ENCODE data around the gene ETFB.

Gene ETFB

DNA sequence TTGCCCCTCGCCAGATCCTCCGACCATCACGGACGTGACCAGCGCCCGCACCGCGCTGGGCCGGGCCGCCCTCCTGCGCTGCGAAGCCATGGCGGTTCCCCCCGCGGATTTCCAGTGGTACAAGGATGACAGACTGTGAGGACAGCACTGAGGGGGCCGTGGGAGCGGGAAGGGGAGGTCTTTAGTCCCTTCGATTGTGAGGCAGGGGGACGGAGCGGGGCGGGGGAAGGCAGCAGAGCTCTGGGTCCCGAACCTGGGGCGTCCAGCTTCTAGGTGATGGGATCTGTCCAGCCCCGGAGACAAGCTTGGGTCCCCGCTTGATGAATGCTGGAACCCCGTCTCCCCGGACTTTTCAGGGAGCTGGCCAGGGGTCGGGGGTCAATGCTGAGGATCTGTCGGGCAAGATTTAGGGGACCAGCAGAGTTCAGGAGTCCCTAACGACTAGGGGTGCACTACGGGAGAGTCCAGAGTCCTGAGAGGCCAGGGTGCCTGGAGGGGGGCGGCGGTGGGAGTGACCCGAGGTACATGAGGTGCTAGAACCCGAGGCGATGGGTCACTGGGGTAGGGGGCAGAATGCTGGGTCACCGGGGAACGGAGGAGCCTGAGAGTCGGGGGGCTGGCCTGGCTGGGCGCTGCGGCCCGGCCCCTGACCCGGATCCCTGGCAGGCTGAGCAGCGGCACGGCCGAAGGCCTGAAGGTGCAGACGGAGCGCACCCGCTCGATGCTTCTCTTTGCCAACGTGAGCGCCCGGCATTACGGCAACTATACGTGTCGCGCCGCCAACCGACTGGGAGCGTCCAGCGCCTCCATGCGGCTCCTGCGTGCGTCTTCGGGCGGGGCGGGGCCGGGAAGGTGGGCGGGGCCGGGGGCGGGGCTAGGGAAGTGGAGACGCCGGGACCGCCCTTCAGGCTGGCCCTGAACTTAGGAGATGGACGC is 38.9 kb downstream of the ETFB start:
- DNase-seq, result peak; percentile 61 to 72

DNA sequence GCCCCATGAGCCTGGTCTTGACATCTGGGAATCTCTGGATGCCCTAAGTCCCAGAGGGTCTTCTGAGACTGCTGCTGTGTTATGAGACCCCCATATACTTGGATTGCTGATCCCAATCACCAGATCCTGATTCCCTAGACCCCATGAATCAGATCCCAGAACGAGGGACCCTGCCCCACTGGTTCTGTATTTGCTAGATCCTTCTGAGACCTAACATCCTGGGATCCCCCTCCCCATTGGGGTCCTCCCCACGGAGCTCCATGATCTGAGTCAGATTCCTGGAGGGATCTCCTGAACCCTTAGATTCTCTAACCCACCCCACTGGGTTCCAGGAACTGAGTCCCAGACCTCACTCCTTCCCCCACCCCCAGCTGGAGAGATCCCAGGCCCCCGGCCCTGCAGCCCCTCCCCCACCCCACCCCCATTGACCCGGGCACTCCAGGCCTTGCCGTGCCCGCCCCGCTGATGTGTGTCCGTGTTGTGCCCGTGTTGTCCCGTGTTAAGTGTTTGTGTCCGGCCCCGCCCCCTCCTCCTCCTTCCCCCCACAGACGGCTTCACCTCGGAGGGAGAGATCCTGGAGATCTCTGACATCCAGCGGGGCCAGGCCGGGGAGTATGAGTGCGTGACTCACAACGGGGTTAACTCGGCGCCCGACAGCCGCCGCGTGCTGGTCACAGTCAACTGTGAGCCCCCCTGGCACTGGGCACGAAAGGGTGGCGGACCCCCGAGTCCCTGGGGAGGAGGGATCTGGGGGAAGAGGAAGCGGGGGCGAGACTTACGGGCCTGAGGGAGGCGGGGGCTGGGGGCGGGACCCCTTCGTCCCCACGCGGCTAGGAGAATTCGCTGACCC is 39.7 kb downstream of the ETFB start:
- no peak for DNase-seq

DNA sequence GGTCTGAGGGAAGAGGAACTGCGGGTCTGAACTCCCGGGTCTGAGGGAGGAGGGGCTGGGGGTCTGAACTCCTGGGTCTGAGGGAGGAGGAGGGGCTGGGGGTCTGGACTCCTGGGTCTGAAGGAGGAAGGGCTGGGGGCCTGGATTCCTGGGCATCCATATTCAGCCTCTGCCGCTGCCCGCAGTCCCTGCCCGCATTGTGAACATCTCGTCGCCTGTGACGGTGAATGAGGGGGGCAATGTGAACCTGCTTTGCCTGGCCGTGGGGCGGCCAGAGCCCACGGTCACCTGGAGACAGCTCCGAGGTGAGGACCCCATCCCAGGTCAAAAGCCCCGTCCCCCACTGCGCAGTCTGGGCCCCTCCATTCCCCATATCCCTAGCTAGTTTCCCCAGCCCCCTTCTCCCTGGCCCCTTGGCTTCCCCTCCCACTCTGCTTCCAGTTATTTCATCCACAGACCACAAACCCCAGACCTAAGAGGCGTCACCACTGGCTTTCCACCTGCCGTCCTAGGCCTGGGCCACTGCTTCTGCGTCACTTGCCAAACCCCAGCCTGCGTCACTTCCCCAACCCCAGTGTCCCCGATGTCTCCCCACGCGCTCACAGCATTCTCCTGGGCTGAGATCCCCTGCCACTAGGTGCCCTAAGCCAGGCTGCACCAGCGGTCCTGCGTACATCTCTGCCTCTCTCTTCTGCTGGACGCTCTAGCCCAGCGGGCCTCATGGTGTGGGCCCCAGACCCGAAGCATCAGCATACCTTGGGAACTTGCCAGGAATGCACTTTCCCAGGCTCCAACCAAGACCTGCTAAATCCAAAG is 40.8 kb downstream of the ETFB start:
- no peak for DNase-seq

DNA sequence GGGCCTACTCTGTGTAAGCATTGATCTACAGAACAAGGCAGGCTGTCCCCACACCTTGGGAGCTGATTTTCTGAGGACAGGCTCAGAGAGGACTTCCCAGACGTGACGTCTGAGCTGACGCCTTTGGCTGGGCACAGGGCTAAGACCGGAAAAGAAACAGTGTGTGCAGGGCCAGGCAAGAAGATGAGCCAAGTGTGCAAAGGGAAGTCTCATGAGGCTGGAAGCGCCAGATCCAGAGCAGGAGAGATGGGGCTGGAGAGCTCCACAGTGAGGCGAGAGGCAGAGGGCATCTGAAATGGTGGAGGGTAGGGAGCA is 42.1 kb downstream of the ETFB start:
- DNase-seq, result no peak

DNA sequence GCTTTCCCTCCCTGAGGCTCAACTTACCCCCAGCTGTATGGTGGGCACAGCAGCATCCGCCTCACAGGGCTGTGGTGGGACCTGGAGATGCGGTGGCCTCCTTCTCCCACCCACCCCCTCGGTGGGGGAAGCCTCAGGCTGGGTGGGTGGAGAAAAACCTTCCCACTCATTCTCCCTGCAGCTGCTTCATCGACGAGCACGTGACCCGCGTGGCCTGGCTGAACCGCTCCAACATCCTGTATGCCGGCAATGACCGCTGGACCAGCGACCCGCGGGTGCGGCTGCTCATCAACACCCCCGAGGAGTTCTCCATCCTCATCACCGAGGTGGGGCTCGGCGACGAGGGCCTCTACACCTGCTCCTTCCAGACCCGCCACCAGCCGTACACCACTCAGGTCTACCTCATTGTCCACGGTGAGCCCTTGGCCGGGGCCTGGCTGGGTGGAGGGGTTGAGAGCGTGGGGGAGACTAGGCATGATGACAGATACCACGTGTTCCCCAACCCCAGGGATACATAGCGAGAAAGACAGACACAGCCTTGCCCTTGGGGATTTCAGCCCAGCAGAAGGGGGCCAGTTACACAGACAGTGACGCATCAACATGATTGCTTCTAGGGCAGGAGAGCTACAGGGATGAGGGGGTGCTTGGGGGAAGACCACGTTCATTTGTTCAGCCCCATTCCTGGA is 42.6 kb downstream of the ETFB start:
- DNase-seq, result no peak

DNA sequence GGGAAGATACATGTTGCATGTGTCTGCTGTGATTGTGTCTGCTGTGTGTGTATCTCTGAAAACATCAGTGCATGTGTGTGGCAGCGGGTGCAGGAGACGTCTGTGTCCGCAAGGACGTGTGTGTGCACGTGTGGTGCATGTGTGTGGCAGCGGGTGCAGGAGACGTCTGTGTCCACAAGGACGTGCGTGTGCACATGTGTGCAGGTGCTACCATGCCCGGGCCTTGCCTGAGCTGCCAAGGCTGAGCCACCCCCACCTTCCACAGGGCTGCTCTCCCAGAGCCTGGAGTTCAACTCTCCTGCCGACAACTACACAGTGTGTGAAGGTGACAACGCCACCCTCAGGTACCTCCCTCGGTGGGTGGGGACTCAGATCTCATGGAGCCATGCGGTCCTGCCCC is 44.4 kb downstream of the ETFB start:
- no peak for DNase-seq

DNA sequence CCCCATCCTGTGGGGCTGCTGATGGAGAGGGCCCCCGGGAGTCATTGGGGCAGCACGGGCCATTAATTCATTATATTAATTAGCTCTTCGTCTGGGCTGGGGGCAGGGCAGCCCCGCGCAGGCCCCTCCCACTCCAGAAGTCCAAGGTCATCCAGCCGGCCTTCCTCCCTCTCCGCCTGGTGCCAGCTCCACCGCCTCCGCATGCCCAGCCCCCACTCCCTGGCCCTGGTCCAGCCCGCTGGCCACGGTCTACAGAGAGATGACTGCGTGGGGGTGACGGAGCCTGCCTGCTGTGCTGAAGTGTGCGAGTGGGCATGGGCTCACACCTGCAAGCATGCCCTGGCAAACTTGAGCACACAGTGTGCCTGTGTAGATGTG is 45.9 kb downstream of the ETFB start:
- no peak for DNase-seq

DNA sequence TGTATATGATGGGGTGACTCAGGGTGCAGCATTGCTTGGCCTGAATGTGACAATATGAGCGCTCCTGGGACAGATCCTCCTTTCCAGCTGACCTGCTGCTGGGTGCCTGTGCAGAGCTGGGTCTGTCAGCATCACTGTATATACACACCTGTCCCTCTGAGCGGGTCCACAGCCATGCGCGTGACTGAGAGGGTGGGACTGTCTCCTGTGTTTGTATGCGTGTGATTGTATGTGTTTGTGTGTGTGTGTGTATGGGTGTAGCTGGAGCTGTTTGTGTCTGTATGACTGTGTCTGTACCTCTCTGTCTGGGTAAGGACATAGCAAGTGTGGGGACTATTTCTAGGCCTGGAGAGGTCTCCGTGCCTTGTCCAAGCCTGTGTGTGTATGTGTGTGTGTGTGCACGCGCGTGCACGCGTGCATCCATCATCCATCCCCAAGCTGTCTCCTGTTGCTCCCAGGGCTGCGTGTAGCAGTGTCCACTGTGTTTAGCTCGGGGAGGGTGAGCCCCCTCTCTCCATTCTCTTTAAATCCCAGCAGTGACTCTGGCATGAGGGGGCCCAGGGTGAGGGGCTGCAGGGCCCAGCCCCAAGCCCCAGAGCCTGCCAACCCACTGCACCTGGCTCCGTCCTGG is 46.4 kb downstream of the ETFB start:
- DNase-seq, result no peak

DNA sequence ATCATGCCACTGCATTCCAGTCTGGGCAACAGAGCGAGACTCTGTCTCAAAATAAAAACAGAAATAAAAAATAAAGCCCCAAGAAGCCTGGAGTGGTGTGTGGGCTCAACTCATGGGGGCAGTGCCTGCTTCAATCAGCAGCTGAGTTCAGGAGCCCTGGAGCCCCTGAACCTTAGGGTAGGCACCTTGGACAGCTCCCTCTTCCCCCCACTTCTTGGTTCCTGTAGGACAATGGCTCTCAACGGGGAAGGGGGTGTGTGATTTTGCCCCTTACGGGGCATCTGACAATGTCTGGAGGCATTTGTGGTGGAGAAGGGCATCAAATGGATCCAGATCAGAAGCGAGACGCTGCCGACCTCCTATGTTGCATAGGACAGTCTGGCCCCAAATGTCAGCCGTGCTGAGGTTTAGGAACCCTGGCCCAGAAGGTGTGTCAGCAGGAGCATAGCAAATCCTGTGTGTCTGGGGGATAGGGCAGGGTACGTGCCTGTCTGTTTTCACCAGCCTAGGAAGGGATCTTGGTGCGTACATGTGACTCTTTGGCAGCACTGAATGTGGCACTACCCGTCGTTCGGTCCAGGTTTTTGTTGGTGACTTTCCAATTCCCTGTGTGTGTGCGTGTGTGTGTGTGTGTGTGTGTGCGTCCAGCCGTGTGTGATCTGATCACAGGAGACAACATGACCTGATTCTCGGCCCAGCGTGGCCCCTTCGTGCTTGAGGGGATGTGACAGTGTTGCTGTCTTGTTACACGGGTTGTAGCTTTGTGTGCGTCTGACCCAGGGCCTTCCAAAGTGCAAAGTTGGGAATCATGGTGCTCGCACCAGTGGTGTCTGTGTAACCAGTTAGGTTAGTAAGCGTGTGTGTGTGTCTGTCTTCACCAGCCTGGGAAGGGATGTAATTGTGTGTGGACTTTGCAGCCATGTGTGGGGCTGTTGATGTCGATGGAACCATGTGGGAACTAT is 47.2 kb downstream of the ETFB start:
- no peak for DNase-seq

DNA sequence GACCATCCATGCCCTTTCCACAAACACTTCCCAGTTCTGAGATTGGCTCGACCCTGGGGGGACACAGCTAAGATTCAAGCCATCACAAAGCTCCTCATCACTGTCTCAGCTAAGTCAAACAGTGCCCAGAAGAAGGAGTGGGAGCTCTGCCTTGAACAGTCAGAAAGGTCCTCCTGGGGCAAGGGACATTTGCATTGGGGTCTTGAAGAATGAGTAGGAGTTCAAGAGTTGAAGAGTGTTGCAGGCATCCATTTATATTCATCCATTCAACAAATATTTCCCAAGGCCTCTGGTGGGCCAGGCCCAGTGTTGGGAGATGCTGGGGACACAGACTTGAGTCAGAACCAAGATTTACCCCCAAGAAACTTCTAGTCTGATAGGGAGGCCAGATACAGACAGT is 48.2 kb downstream of the ETFB start:
- no peak for DNase-seq

DNA sequence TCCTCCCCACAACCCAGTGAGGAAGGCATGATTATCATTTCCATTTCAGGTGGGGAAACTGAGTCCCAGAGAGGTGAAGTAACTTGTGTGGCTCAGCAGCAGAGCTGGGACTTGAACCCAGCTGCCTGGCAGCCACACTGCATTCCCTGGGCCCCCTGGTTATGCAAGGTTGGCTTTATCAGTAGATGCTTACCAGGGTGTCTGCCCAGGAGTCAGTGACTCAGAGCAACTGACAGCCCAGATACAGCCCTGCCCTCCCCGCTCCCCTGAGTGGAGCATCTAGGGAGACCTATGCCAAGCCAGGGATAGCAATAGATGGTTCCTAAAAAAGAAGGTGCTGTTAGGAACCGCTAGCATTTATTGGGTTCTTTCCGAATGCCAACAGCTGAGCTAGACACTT is 48.8 kb downstream of the ETFB start:
- DNase-seq, result no peak

DNA sequence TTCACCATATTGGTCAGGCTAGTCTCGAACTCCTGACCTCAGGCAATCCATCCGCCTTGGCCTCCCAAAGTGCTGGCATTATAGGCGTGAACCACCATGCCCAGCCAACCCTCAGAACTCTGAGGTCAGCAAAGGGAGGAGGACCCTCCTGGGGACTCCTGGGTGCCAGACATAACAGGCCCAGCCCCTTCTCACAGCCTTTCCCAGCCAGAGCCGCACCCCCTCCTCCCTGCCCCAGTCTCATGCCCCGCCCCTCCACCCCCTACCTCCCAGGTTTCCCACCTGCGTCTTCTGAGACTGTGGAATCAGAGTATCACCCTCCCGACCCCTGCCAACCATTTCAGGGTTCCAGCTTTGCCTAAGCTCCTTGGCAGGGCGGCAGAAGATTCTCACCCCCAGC is 49.5 kb downstream of the ETFB start:
- DNase-seq, result no peak

DNA sequence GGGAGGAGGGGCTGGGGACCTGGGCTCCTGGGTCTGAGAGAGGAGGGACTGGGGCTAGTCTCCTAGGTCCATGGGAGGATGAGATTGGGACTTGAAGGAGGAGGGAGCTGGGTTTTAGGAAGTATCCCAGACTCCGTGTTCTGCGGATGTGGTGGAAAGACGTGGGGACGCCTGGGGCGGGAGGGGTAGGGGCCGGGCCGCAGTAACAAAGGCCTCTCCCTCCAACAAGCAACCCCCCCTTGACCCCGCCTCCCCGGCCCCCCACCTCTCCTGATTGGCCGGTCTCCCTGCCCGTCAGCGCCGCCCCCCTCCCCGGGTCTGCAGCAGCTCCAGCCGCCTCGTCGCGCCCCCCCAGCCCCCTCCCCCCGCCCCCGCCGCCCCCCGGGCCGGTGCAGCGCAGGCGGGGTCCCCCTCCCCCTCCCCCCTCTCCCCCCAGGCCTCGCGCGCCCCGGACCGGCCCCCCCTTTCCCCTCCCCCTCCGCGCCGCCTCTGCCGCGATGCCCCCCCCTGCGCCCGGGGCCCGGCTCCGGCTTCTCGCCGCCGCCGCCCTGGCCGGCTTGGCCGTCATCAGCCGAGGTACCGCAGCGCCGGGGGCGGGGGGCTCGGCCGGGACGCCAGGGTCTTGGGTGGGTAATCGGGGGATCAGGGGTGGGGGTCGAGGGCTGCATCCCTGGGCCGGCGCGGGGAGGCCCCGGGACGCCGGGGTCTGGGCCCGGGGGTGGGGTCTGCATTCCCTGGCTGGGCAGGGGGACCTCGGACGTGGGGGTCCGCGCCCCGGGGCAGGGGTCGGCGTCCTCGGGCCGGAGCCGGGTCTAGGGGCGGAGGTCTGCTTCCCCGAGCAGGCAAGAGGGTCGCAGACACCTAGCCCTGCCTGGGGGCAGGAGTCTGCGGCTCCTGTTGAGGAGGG is 54.6 kb downstream of the ETFB start, which contains the start of gene IGLON5:
TSS of gene IGLON5 (plus strand) at position 294 of the 907 bp plus-strand sequence. CDS start at position 498, 204 bp downstream.
- no peak for DNase-seq

DNA sequence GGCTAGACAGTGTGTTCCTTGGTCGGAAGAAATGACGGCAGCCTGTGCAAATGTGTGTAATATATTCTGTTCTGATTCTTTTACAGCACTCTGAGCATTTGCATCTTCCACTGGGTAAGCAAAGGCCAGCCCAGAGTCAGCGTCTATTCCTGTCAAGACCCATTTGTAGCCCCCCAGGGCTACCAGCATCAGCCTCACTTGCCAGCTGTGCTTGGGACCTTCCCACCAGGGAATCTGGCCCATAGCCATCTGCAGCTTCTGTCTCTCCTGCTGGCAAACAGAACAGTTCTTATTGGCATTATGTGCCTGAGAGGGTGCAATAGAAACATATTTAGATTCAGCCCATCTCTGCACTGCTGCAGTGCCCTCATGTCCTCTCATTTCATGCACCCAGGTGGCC is 60.7 kb downstream of the ETFB start:
- DNase-seq, result no peak

DNA sequence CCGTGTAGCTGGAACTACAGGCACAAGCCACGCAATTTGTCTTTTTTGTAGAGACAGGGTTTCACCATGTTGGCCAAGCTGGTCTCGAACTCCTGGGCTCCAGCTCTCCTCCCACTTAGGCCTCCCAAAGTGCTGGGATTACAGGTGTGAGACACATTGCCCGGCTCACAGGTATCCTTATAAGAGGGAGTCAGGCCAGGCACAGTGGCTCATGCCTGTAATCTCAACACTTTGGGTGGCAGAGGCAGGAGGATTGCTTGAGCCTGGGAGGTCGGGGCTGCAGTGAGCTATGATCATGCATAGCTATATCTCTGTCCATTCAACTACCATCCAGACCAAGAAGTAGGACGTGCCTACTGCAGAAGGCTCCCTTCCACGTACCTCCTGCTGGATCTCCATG is 64.9 kb downstream of the ETFB start:
- DNase-seq, result no peak

DNA sequence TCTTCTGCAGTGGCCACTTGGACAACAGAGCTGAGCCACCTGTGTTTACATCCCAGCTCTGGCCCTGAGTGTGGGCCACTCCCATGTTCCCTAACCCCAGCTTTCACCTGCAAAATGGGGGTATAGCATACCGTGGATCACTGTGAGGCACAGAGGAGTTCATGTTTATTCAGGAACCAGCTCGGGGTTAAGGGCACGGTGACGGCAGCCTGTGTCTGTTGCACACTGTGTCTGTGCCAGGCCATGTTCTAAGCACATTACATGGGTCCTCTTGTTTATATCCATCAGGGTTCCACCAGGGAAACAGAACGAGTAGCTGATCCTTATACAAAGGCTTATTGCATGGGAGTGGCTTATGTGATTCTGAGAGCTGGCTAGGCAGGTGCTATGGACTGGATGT is 68.8 kb downstream of the ETFB start:
- DNase-seq, result no peak

DNA sequence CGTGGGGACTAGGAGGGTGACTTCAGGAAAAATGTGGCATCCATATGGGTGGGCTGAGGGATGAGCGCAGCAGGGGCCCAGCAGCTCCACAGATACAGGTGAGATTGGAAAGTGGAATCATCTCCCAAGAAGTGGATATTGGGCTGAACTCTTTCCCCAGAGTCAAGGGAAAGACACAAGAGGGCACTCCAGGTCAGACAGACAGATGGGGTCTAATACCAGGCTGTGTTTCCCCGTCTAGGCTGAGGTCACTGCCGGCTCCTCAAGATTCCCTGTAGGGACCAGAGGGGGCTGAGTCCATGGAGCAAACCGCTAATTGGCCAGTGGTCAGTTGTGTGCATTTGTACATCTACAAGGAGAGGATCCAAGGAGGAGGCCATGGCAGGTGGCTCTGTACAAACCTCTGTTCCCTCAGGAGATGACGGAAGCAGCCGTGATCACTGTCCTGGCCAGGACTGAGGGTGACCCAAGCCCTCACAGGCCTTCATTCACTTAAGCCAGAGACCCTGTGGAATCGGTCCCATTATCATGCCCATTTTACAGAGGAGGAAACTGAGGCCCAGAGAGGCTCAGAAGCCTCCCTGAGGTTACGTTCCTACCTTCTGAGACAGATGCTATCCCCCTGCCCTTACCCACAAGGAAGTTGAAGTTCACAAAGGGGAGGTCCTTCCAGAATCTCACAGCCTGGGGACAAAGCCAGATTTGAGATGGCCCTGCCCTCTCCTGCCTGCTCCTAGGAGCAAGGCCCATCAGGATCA is 69.7 kb downstream of the ETFB start:
- no peak for DNase-seq

DNA sequence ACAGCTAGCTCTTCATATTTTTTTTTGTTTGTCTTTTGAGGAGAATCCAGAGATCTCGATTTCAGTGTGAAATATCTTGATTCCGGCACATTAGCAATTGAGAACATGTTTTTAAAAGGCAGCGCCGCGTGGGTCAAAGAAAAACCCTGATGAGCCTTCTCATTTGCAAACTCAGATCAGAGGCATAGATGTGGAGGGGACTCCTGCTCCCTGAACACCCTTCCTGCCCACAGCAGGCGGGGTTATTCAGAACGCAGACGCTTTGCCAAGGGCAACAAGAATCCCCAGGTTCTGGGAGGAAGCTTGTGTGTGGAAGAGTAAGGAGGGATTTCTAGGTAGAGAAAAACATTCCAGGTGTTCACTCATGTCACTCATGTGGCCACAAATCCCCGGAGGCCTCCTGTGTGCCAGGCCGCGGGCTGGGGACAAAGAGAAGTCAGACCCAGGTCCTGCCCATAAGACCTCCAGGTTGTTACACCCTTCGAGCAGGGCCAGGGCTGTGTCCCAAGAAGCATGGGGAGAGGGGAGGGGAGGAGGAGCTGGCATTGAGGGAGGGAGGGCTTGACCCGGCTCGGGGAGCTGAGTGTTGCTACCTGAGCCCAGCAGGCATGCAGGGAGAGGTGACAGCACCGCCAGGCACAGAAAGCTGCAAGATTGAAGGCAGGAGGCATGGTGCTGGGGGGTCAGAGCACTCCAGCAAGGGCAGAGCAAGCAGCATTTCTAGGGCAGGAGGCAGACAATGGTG is 70.6 kb downstream of the ETFB start:
- DNase-seq, result no peak
